Fibroblast of lung (primary cell): Measurements from ENCODE around the gene NEK6.

Experiments used
- EZH2 ChIP-seq: IDR thresholded peaks from 2 replicates; pipeline ENCODE4 v1.5.1; 2012; ENCODE audit warnings: low read length, control low read depth, mild to moderate bottlenecking; ENCODE audit errors: missing control alignments
- TF ChIP-seq, protein P1 (sequence below), 2 donors: IDR thresholded peaks in 1 of 2; conservative IDR thresholded peaks in 1 of 2; 1 replicate in 1 of 2; 2 replicates in 1 of 2; pipeline ENCODE4 v1.5.1; 2011 to 2012; ENCODE audit warnings: low read length in 2 of 2, control low read depth in 1 of 2, inconsistent platforms in 1 of 2, low read depth in 1 of 2, mild to moderate bottlenecking in 1 of 2

GRCh38 chr9:124389146-124389939, 131.6 kb downstream of the NEK6 start:
- TF ChIP-seq, protein P1, sequence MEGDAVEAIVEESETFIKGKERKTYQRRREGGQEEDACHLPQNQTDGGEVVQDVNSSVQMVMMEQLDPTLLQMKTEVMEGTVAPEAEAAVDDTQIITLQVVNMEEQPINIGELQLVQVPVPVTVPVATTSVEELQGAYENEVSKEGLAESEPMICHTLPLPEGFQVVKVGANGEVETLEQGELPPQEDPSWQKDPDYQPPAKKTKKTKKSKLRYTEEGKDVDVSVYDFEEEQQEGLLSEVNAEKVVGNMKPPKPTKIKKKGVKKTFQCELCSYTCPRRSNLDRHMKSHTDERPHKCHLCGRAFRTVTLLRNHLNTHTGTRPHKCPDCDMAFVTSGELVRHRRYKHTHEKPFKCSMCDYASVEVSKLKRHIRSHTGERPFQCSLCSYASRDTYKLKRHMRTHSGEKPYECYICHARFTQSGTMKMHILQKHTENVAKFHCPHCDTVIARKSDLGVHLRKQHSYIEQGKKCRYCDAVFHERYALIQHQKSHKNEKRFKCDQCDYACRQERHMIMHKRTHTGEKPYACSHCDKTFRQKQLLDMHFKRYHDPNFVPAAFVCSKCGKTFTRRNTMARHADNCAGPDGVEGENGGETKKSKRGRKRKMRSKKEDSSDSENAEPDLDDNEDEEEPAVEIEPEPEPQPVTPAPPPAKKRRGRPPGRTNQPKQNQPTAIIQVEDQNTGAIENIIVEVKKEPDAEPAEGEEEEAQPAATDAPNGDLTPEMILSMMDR (conservative IDR thresholded peaks at IDR 0.05 in 1 of 2, IDR thresholded peaks at IDR 0.05 in 1 of 2; ENCODE audit: low read depth in 1 of 2, low read length in 2 of 2), result no peak
- no peak for TF ChIP-seq EZH2
